HepG2 (cell line): ENCODE measurements around the gene AUTS2. TPM values are rescaled to one million over a fixed set of nuclear protein-coding genes. Genes with fewer than 3 reads are reported as not detected.

ENCODE experiments used
- ATAC-seq: fragments of 200-7000 bp; cut with Tn5 transposase; 3 replicates; pipeline ENCODE4 v1.9.1; 2020; ENCODE audit warnings: mild to moderate bottlenecking, moderate library complexity
- BruUV-seq: library from RNA; stranded (reverse); fragments of 400-500 nt; replicated peaks from 2 replicates; lab custom pipeline; 2021; lab: Mats Ljungman, UMichigan
- CTCF ChIA-PET: fragments of 300-600 bp; formaldehyde crosslinking; extraction: SDS; loops from one replicate; lab custom pipeline; 2021; ENCODE audit warnings: low total read pairs, inconsistent platforms, low intra/inter-chr PET ratio; lab: Yijun Ruan, JAX
- POLR2A ChIA-PET: fragments of 350-600 bp; sonication (Branson Sonifier 250); formaldehyde crosslinking; loops from one replicate; lab custom pipeline; 2020; ENCODE audit warnings: antibody characterized with exemption, inconsistent platforms; lab: Yijun Ruan, JAX
- DNase-seq: peaks from one replicate; pipeline ENCODE4 v3.0.0-alpha.2; 2015; ENCODE audit warnings: low spot score
- FAIRE-seq: peaks from 3 replicates; lab custom pipeline; 2011; peaks lifted over from hg19 to GRCh38; lab: Jason Lieb, UNC
- H2AFZ ChIP-seq: one replicate; pipeline ENCODE4 v1.6.1; 2011; ENCODE audit warnings: low read length, inconsistent platforms
- H3K27ac ChIP-seq: fragments of 300-600 bp; 3 replicates; pipeline ENCODE4 v1.8.0; 2011; ENCODE audit warnings: mixed run types, mild to moderate bottlenecking, mixed read lengths, low read length, inconsistent platforms; ENCODE audit not compliant: insufficient read depth; ENCODE audit errors: extremely low read length
- H3K27me3 ChIP-seq, 2 experiments: fragments of 200-600 bp in 1 of 2; 2 replicates in 1 of 2; 3 replicates in 1 of 2; pipeline versions ENCODE4 v1.6.0 to v1.8.0; 2011; ENCODE audit warnings: low read length in 2 of 2, mild to moderate bottlenecking in 2 of 2, moderate library complexity in 2 of 2, inconsistent platforms in 1 of 2; ENCODE audit not compliant: insufficient read depth in 2 of 2, control insufficient read depth in 1 of 2
- H3K36me3 ChIP-seq, 2 experiments: fragments of 200-600 bp in 1 of 2; replicated peaks in 1 of 2; 2 replicates in 1 of 2; 3 replicates in 1 of 2; pipeline versions ENCODE4 v1.5.1 to v1.8.0; 2011; ENCODE audit warnings: low read length in 2 of 2, inconsistent platforms in 1 of 2; ENCODE audit not compliant: insufficient read depth in 2 of 2, control insufficient read depth in 1 of 2
- H3K4me1 ChIP-seq: 2 replicates; pipeline ENCODE4 v1.5.1; 2012; ENCODE audit warnings: low read length, inconsistent platforms; ENCODE audit not compliant: insufficient read depth
- H3K4me2 ChIP-seq: 2 replicates; pipeline ENCODE4 v1.6.0; 2011; ENCODE audit warnings: low read depth, low read length, inconsistent platforms
- H3K4me3 ChIP-seq, 3 experiments: fragments of 200-600 bp in 1 of 3; sonication (generic), shearing (Covaris generic) in 1 of 3; replicated peaks in 1 of 3; 2 replicates each; pipeline ENCODE4 v1.5.1; 2011 to 2016; ENCODE audit warnings: low read length in 3 of 3, inconsistent platforms in 2 of 3, low read depth in 2 of 3, mild to moderate bottlenecking in 2 of 3, control low read depth in 1 of 3, mixed read lengths in 1 of 3; ENCODE audit not compliant: insufficient read depth in 1 of 3
- H3K79me2 ChIP-seq: one replicate; pipeline ENCODE4 v1.6.1; 2011; ENCODE audit warnings: low read length, inconsistent platforms; ENCODE audit not compliant: insufficient read depth
- H3K9ac ChIP-seq: 2 replicates; pipeline ENCODE4 v1.6.0; 2011; ENCODE audit warnings: mild to moderate bottlenecking, low read depth, low read length, inconsistent platforms; ENCODE audit not compliant: insufficient read depth
- H3K9me3 ChIP-seq: 2 replicates; pipeline ENCODE4 v1.5.1; 2012; ENCODE audit warnings: mild to moderate bottlenecking, low read length
- H4K20me1 ChIP-seq: 2 replicates; pipeline ENCODE4 v1.6.0; 2011; ENCODE audit warnings: inconsistent platforms, mild to moderate bottlenecking, low read length, moderate library complexity; ENCODE audit not compliant: insufficient read depth
- ARID4A ChIP-seq: sonication (generic); formaldehyde crosslinking; IDR thresholded peaks from 2 replicates; pipeline ENCODE4 v1.5.0; 2020; ENCODE audit warnings: mild to moderate bottlenecking, missing genetic modification reagents, borderline replicate concordance
- FOXK1 ChIP-seq: sonication (generic); formaldehyde crosslinking; IDR thresholded peaks from 2 replicates; pipeline ENCODE4 v1.4.0; 2020; ENCODE audit warnings: low read depth, missing genetic modification reagents, borderline replicate concordance
- PPARG ChIP-seq: conservative IDR thresholded peaks from 2 replicates; pipeline ENCODE4 v1.6.1; 2016; ENCODE audit warnings: missing biosample characterization, missing genetic modification reagents
- SOX6 ChIP-seq, 2 experiments: fragments of 450-650 bp in 1 of 2; sonication (generic) in 1 of 2; formaldehyde crosslinking in 1 of 2; IDR thresholded peaks; 2 replicates each; pipeline versions ENCODE4 v1.4.0 to v1.6.1; 2017 to 2020; ENCODE audit warnings: antibody characterized with exemption in 1 of 2, mild to moderate bottlenecking in 1 of 2, missing genetic modification reagents in 1 of 2
- ZGPAT ChIP-seq: IDR thresholded peaks from 2 replicates; pipeline ENCODE4 v1.6.1; 2016; ENCODE audit warnings: mild to moderate bottlenecking
- ZNF251 ChIP-seq: sonication (generic); formaldehyde crosslinking; IDR thresholded peaks from 2 replicates; pipeline ENCODE4 v1.9.0; 2021; ENCODE audit warnings: mild to moderate bottlenecking, missing genetic modification reagents
- ZSCAN22 ChIP-seq: sonication (generic); formaldehyde crosslinking; IDR thresholded peaks from 2 replicates; pipeline ENCODE4 v1.4.0; 2020; ENCODE audit warnings: mild to moderate bottlenecking, missing genetic modification reagents
- WGBS: methylation state at CpG from one replicate; pipeline ENCODE4 v1.1.6; 2017; ENCODE audit warnings: low lambda C conversion rate; 5-methylcytosine and 5-hydroxymethylcytosine counted together
- in situ Hi-C: cut with HindIII; loops from 2 replicates; pipeline ENCODE4 v1.10.0; 2017; ENCODE audit warnings: low pct_unique_long_range_greater_than_20kb; ENCODE audit not compliant: extremely low pct_ligation_motif_present
- intact Hi-C: fragments of 100-400 bp; cut with micrococcal nuclease; formaldehyde crosslinking; loops from one replicate; pipeline ENCODE4 v1.10.0; 2022; ENCODE audit not compliant: unreplicated experiment
- polyA plus RNA-seq, 8 experiments: library from polyadenylated mRNA; depleted of rRNA in 3 of 8; stranded (reverse) in 7 of 8; unstranded in 1 of 8; fragments of >200 nt; fragmentation: Illumina TruSeq in 4 of 8; extraction: Trizol in 4 of 8; gene quantifications; 2 replicates each; pipeline versions ENCODE4 v1.2.1 to v1.2.3, GENCODE V29; 2011 to 2016; ENCODE audit warnings: low read depth in 4 of 8, missing spikeins in 1 of 8, mixed read lengths in 1 of 8; ENCODE audit not compliant: insufficient read depth in 1 of 8
- total RNA-seq, 5 experiments: library from RNA; depleted of rRNA; stranded (reverse); fragments of >200 nt; fragmentation: Illumina TruSeq; extraction: Trizol; gene quantifications; 2 replicates each; pipeline ENCODE4 v1.2.3, GENCODE V29; 2016; ENCODE audit warnings: low read depth in 1 of 5

Gene AUTS2
- total and polyA plus RNA-seq, 2 of the 13 experiments (the other 11 are each of a cell fraction or from before 2014, with no cell fraction given) = 0.38 TPM; not detected in 1

DNA sequence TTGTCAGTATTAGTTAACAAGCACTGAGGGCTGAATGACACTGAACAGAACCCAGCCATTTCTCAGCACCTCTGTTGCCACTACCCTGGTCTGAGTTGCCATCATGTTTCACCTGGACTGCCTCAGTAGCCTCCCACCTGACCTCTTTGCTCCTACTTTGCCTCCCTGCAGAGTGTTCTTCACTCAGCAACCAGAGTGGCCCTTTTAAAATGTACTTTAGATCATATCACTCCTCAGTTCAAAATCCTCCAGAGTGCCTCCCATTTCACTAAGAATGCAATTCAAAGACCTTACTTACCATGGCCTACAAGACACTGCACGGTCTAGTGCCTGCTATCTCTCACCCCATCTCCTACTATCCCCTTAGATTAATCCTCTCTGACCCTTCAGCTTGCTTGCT, 214.5 kb downstream of the AUTS2 start:
- DNase-seq (no peak), ATAC-seq (no peak), FAIRE-seq (no peak)
- no TSS peak for BruUV-seq
- ChIA-PET POLR2A (no interaction called here), CTCF (no interaction called here)
- no peaks in the 10 kb centered on the region for H3K9me3 ChIP-seq
- no peak overlapping the region for H3K9ac ChIP-seq
- no peak overlapping the region for H3K27ac ChIP-seq
- no peak overlapping the region for H3K4me2 ChIP-seq
- no peak overlapping the region for H3K4me3 ChIP-seq
- in situ Hi-C loops = no loop called here
- WGBS = 0% methylated on average over 1 of the region's 1 CpG
- no peak overlapping the region for H2AFZ ChIP-seq
- no peaks in the 10 kb centered on the region for H3K36me3 ChIP-seq
- no peaks in the 10 kb centered on the region for H4K20me1 ChIP-seq
- intact Hi-C loops = no loop called here
- TF ChIP-seq ZSCAN22 (CRISPR knock-in tag) = no peak
- no peak for TF ChIP-seq FOXK1 (CRISPR knock-in tag)
- no peak for TF ChIP-seq SOX6 (IDR thresholded peaks at IDR 0.05)
- TF ChIP-seq SOX6 (CRISPR knock-in tag; IDR thresholded peaks at IDR 0.05) = no peak
- TF ChIP-seq ZGPAT (CRISPR knock-in tag) = no peak
- no peak for TF ChIP-seq ARID4A
- TF ChIP-seq PPARG (CRISPR knock-in tag) = no peak
- TF ChIP-seq ZNF251 (CRISPR knock-in tag) = no peak
- H3K4me1 ChIP-seq = no peaks in the 10 kb centered on the region
- H3K79me2 ChIP-seq = no peaks in the 10 kb centered on the region
- H3K27me3 ChIP-seq = no peaks in the 10 kb centered on the region
